Neural cell (in vitro differentiated cells): ENCODE data around the gene BLOC1S1. TPM values are rescaled to one million over a fixed set of nuclear protein-coding genes. Genes with fewer than 3 reads are reported as not detected.

Experiments
- H2AFZ ChIP-seq: fragments of 200-600, 300-800 bp; sonication (generic), shearing (Covaris generic); 2 replicates; pipeline ENCODE4 v1.6.0; 2014; ENCODE audit warnings: low read depth, mild to moderate bottlenecking, antibody characterized with exemption, low read length, moderate library complexity
- H3F3A ChIP-seq: fragments of 200-600 bp; shearing (Covaris generic); 2 replicates; pipeline ENCODE4 v1.6.1; 2016; ENCODE audit warnings: mild to moderate bottlenecking, moderate library complexity, mixed read lengths, antibody characterized with exemption, low read length; ENCODE audit not compliant: insufficient read depth, poor library complexity, severe bottlenecking
- H3K27ac ChIP-seq: fragments of 200-600, 300-800 bp; sonication (generic), shearing (Covaris generic); 2 replicates; pipeline ENCODE4 v1.5.1; 2014; ENCODE audit warnings: mild to moderate bottlenecking, low read length, moderate library complexity
- H3K27me3 ChIP-seq: fragments of 300-800, 200-600 bp; sonication (generic), shearing (Covaris generic); 2 replicates; pipeline ENCODE4 v1.6.0; 2014; ENCODE audit warnings: mild to moderate bottlenecking, low read depth, low read length, moderate library complexity; ENCODE audit not compliant: insufficient read depth
- H3K36me3 ChIP-seq: fragments of 300-800, 200-600 bp; sonication (generic), shearing (Covaris generic); 2 replicates; pipeline ENCODE4 v1.5.1; 2014; ENCODE audit warnings: mild to moderate bottlenecking, antibody characterized with exemption, low read length, moderate library complexity; ENCODE audit not compliant: insufficient read depth
- H3K4me2 ChIP-seq: fragments of 300-800, 200-600 bp; sonication (generic), shearing (Covaris generic); 2 replicates; pipeline ENCODE4 v1.6.0; 2014; ENCODE audit warnings: mild to moderate bottlenecking, low read length
- H3K4me3 ChIP-seq: fragments of 300-800, 200-600 bp; sonication (generic), shearing (Covaris generic); 2 replicates; pipeline ENCODE4 v1.5.1; 2014; ENCODE audit warnings: mild to moderate bottlenecking, low read length, moderate library complexity
- H3K79me2 ChIP-seq: fragments of 200-600 bp; shearing (Covaris generic); replicated peaks from 2 replicates; pipeline ENCODE4 v1.6.0; 2014; ENCODE audit warnings: mild to moderate bottlenecking, low read length, moderate library complexity; ENCODE audit not compliant: insufficient read depth
- H3K9ac ChIP-seq: fragments of 300-800, 200-600 bp; sonication (generic), shearing (Covaris generic); 2 replicates; pipeline ENCODE4 v1.6.1; 2016; ENCODE audit warnings: mild to moderate bottlenecking, low read length, mixed read lengths
- H3K9me2 ChIP-seq: fragments of 200-600 bp; shearing (Covaris generic); 2 replicates; pipeline ENCODE4 v1.6.1; 2016; ENCODE audit warnings: mild to moderate bottlenecking, low read length, mixed read lengths; ENCODE audit not compliant: insufficient read depth
- H3K9me3 ChIP-seq: fragments of 200-600, 300-800 bp; sonication (generic), shearing (Covaris generic); 2 replicates; pipeline ENCODE4 v1.6.1; 2016; ENCODE audit warnings: mild to moderate bottlenecking, mixed run types, low read length, moderate library complexity, mixed read lengths
- H4K20me1 ChIP-seq: fragments of 200-600 bp; shearing (Covaris generic); 2 replicates; pipeline ENCODE4 v1.6.1; 2016; ENCODE audit warnings: mild to moderate bottlenecking, mixed run types; ENCODE audit not compliant: insufficient read depth
- CTCF ChIP-seq: fragments of 450-650 bp; IDR thresholded peaks from 2 replicates; pipeline ENCODE4 v1.5.1; 2014; ENCODE audit warnings: antibody characterized with exemption, mild to moderate bottlenecking, moderate library complexity; ENCODE audit not compliant: poor library complexity, severe bottlenecking
- EP300 ChIP-seq: fragments of 450-650 bp; conservative IDR thresholded peaks from 2 replicates; pipeline ENCODE4 v1.6.1; 2014; ENCODE audit warnings: antibody characterized with exemption, mild to moderate bottlenecking, moderate library complexity; ENCODE audit not compliant: poor library complexity, severe bottlenecking
- EZH2 ChIP-seq: fragments of 200-600, 300-800 bp; shearing (Covaris generic), sonication (generic); IDR thresholded peaks from 2 replicates; pipeline ENCODE4 v1.6.1; 2014; ENCODE audit warnings: antibody characterized with exemption, low read length, borderline replicate concordance, mild to moderate bottlenecking; ENCODE audit not compliant: insufficient read depth, poor library complexity, severe bottlenecking
- MXI1 ChIP-seq: fragments of 450-650 bp; conservative IDR thresholded peaks from 2 replicates; pipeline ENCODE4 v1.6.1; 2014; ENCODE audit warnings: antibody characterized with exemption, mild to moderate bottlenecking; ENCODE audit not compliant: poor library complexity, severe bottlenecking
- POLR2AphosphoS5 ChIP-seq: IDR thresholded peaks from 2 replicates; pipeline ENCODE4 v1.6.1; 2012
- RAD21 ChIP-seq: fragments of 450-650 bp; conservative IDR thresholded peaks from 2 replicates; pipeline ENCODE4 v1.6.1; 2014; ENCODE audit warnings: antibody characterized with exemption, mild to moderate bottlenecking, moderate library complexity
- REST ChIP-seq: IDR thresholded peaks from 2 replicates; pipeline ENCODE4 v1.6.1; 2012; ENCODE audit warnings: borderline replicate concordance
- SMC3 ChIP-seq: fragments of 450-650 bp; conservative IDR thresholded peaks from 2 replicates; pipeline ENCODE4 v1.6.1; 2014; ENCODE audit warnings: antibody characterized with exemption, mild to moderate bottlenecking, moderate library complexity; ENCODE audit not compliant: poor library complexity
- TAF1 ChIP-seq: IDR thresholded peaks from 2 replicates; pipeline ENCODE4 v1.6.1; 2012; ENCODE audit warnings: low read depth
- polyA plus RNA-seq: library from polyadenylated mRNA; depleted of rRNA; stranded (reverse); fragments of >200 nt; gene quantifications from 2 replicates; pipeline ENCODE4 v1.2.3, GENCODE V29; 2014

Gene BLOC1S1
- polyA plus RNA-seq, 1 donor from 2014 or later, result 217 TPM

GRCh38 chr12:55676707-55677106 is 39.1 kb upstream of the BLOC1S1 start:
- Histone ChIP-seq H3K9me2 (no peaks in the 10 kb centered on the region), H3K27me3 (no peaks in the 10 kb centered on the region), H3K9ac (no peak overlapping the region), H2AFZ (no peak overlapping the region), H3K79me2 (no peaks in the 10 kb centered on the region), H3K27ac (no peak overlapping the region), H3K36me3 (no peaks in the 10 kb centered on the region), H3K4me2 (no peak overlapping the region), H3F3A (no peaks in the 10 kb centered on the region), H3K4me3 (no peak overlapping the region), H3K9me3 (no peaks in the 10 kb centered on the region), H4K20me1 (no peaks in the 10 kb centered on the region)
- TF ChIP-seq EZH2, result no peak
- no peak for TF ChIP-seq RAD21

- H3K9me2 ChIP-seq, result no peaks in the 10 kb centered on the region
- H3K27me3 ChIP-seq, result no peaks in the 10 kb centered on the region
- H4K20me1 ChIP-seq, result no peaks in the 10 kb centered on the region
- H3K4me3 ChIP-seq, result no peak overlapping the region
- no peak overlapping the region for H3K9ac ChIP-seq
- no peaks in the 10 kb centered on the region for H3K79me2 ChIP-seq
- TF ChIP-seq CTCF (no peak), SMC3 (no peak), TAF1 (no peak), EP300 (no peak), MXI1 (no peak), REST (no peak), POLR2AphosphoS5 (no peak), EZH2 (no peak), RAD21 (no peak)
- H3K4me2 ChIP-seq, result no peak overlapping the region
- no peaks in the 10 kb centered on the region for H3F3A ChIP-seq
- H3K27ac ChIP-seq, result no peak overlapping the region
- H3K36me3 ChIP-seq, result no peaks in the 10 kb centered on the region
- no peaks in the 10 kb centered on the region for H3K9me3 ChIP-seq
- H2AFZ ChIP-seq, result no peak overlapping the region
Observed at GRCh38 chr12:55679691-55680090, 36.2 kb upstream of the BLOC1S1 start.
